Heart left ventricle (tissue), 13 donors: ENCODE results near the gene DEFB132.

Experiments used
- POLR2A ChIP-seq, 2 donors: fragments of 450-650 bp; IDR thresholded peaks; one replicate each; pipeline ENCODE4 v1.6.1; 2017; ENCODE audit warnings: antibody characterized with exemption in 2 of 2, mild to moderate bottlenecking in 2 of 2, moderate library complexity in 2 of 2
- TF ChIP-seq, protein P1 (sequence below), 12 donors: fragments of 200-600 bp; sonication (generic) in 4 of 12; IDR thresholded peaks; one replicate each; pipeline versions ENCODE4 v1.5.0 to v1.8.0; 2018 to 2022; ENCODE audit warnings: antibody characterized with exemption in 12 of 12, mild to moderate bottlenecking in 5 of 12
- donor health status: ischemic (EF 13 %, LVEDD 7.1; RV severe dilation, severe dysfunction).
- donor health status: DM: no; HTN: yes; CAD: no.
- donor health status: DM: no; HTN: no; CAD: no.
- donor health status: ischemic (EF 25% LVEDD 6.9; RV normal size, moderate dysfunction).
- donor health status: ischemic (EF 25% LVEDD 5.7; RV mildly dilated, moderate dysfunction).
- donor health status: ischemic (EF 35%, LVEDD 5.7; RV mildly dilated, moderate dysfunction).
- donor health status: nonischemic (EF 11% LVEDD 7.7; RV severe dilation, severe dysfunction).
- donor health status: DM: yes; HTN: yes; CAD: no.
- donor health status: PGD.
- donor health status: ischemic (EF 29% LVEDD 5.4; RV normal size, mild dysfunction).
- donor health status: nonischemic (EF 23%, LVEDD 6.1; RV moderate dilation, normal function).

DNA sequence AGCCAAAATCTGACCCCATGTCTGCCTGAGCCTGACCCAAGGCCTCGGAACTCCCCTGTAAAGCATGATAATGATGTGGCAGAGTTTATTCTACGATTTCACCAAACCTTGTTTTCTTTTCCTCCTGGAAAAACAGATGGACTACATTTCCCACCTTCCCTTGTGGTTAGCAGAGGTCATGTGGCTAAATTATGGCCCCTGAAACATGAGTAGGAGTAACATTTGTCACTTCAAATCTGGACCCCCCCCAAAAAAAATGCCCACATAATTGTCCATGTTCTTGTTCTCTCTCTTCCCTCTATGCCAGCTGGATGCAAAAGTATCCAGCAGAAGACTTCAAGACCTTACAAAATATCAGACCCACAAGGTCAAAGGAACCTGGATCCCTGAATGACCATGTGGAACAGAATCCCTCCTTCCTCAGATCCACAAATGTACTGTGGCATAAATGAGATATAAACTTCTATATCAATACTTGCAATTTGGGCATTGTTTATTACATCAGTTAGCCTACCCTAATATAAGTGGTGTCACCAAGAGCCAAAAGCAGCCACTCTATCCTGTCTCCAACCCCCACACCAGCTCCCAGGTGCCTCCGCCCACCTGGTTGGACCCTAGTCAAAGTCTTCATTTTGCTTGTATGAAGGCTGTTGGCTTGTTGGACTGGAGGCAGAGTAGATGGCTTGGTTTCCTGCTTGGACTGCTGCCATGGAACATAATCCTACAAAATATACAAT, 31.6 kb downstream of the DEFB132 start:
- TF ChIP-seq, protein P1, sequence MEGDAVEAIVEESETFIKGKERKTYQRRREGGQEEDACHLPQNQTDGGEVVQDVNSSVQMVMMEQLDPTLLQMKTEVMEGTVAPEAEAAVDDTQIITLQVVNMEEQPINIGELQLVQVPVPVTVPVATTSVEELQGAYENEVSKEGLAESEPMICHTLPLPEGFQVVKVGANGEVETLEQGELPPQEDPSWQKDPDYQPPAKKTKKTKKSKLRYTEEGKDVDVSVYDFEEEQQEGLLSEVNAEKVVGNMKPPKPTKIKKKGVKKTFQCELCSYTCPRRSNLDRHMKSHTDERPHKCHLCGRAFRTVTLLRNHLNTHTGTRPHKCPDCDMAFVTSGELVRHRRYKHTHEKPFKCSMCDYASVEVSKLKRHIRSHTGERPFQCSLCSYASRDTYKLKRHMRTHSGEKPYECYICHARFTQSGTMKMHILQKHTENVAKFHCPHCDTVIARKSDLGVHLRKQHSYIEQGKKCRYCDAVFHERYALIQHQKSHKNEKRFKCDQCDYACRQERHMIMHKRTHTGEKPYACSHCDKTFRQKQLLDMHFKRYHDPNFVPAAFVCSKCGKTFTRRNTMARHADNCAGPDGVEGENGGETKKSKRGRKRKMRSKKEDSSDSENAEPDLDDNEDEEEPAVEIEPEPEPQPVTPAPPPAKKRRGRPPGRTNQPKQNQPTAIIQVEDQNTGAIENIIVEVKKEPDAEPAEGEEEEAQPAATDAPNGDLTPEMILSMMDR (IDR thresholded peaks at IDR 0.05) = no peak
- TF ChIP-seq POLR2A (IDR thresholded peaks at IDR 0.05) = no peak
